HEK293T (cell line): ENCODE measurements around the gene ZBTB8B.

Source experiments
- BHLHE40 ChIP-seq: fragments of 450-650 bp; IDR thresholded peaks from 2 replicates; pipeline ENCODE4 v1.6.1; 2016; ENCODE audit warnings: mild to moderate bottlenecking, moderate library complexity, borderline replicate concordance
- CTBP1 ChIP-seq: fragments of 450-650 bp; IDR thresholded peaks from 2 replicates; pipeline ENCODE4 v1.6.1; 2016; ENCODE audit warnings: borderline replicate concordance
- ELF4 ChIP-seq: fragments of 450-650 bp; IDR thresholded peaks from 2 replicates; pipeline ENCODE4 v1.6.1; 2017; ENCODE audit warnings: antibody characterized with exemption
- FOXA1 ChIP-seq: fragments of 450-650 bp; IDR thresholded peaks from 2 replicates; pipeline ENCODE4 v1.6.1; 2016; ENCODE audit warnings: mild to moderate bottlenecking
- FOXK2 ChIP-seq: fragments of 450-650 bp; IDR thresholded peaks from 2 replicates; pipeline ENCODE4 v1.6.1; 2016; ENCODE audit warnings: mild to moderate bottlenecking
- HDGF ChIP-seq: fragments of 450-650 bp; IDR thresholded peaks from 2 replicates; pipeline ENCODE4 v1.6.1; 2017; ENCODE audit warnings: antibody characterized with exemption, borderline replicate concordance
- L3MBTL2 ChIP-seq: fragments of 450-650 bp; conservative IDR thresholded peaks from 2 replicates; pipeline ENCODE4 v1.6.1; 2016; ENCODE audit warnings: mild to moderate bottlenecking
- LEF1 ChIP-seq: fragments of 450-650 bp; IDR thresholded peaks from 2 replicates; pipeline ENCODE4 v1.6.1; 2017; ENCODE audit warnings: mild to moderate bottlenecking, borderline replicate concordance
- NFRKB ChIP-seq: fragments of 450-650 bp; IDR thresholded peaks from 2 replicates; pipeline ENCODE4 v1.6.1; 2016; ENCODE audit warnings: mild to moderate bottlenecking, moderate library complexity
- TARDBP ChIP-seq: fragments of 450-650 bp; IDR thresholded peaks from 2 replicates; pipeline ENCODE4 v1.6.1; 2016
- ZNF384 ChIP-seq: fragments of 450-650 bp; IDR thresholded peaks from 2 replicates; pipeline ENCODE4 v1.6.1; 2016

DNA sequence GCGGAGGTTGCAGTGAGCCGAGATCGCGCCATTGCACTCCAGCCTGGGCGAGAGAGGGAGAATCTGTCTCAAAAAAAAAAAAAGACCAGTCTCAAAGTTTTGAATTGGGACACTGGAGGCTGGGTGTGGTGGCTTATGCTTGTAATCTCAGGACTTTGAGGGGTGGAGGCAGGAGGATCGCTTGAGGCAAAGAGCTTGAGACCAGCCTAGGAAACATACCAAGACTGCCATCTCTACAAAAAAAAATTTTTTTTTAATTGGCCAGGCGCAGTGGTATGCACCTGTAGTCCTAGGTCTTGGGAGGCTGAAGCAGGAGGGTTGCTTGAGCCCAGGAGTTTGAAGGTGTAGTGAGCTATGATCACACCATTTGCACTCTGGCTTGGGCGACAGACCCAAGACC, 3.9 kb downstream of the ZBTB8B start:
- TF ChIP-seq ELF4 = no peak
- TF ChIP-seq CTBP1 = no peak
- no peak for TF ChIP-seq NFRKB
- TF ChIP-seq BHLHE40 = no peak
- TF ChIP-seq ZNF384 = no peak
- TF ChIP-seq LEF1 = no peak
- TF ChIP-seq HDGF = no peak
- no peak for TF ChIP-seq TARDBP
- TF ChIP-seq FOXK2 = no peak
- TF ChIP-seq L3MBTL2 = no peak
- TF ChIP-seq FOXA1 = no peak
